ENCODE data around the gene FEZ2. TPM values are rescaled to one million over a fixed set of nuclear protein-coding genes. Genes with fewer than 3 reads are reported as not detected.

The FEZ2 gene
- total RNA-seq, 1 donor from 2014 or later: 50.5 TPM

GRCh38 chr2:36536776-36537175, 61.2 kb downstream of the FEZ2 start:
- no peak for TF ChIP-seq CTCF (IDR thresholded peaks at IDR 0.05)
- peaks cover 33% of the 10 kb centered on the region for H3K36me3 Mint-ChIP-seq (ENCODE audit: unreplicated experiment)
- no peaks in the 10 kb centered on the region for H3K27me3 Mint-ChIP-seq (ENCODE audit: unreplicated experiment)
- no peaks in the 10 kb centered on the region for H3K9me3 Mint-ChIP-seq (ENCODE audit: unreplicated experiment)
- no peak for DNase-seq (ENCODE audit: extremely low spot score, unreplicated experiment)
- H3K4me3 Mint-ChIP-seq (ENCODE audit: unreplicated experiment): no peak overlapping the region
- H3K4me1 Mint-ChIP-seq (ENCODE audit: unreplicated experiment): no peaks in the 10 kb centered on the region
- H3K27ac Mint-ChIP-seq (ENCODE audit: unreplicated experiment): no peak overlapping the region

- Mint-ChIP-seq H3K27ac (ENCODE audit: unreplicated experiment) (no peak overlapping the region), H3K4me1 (ENCODE audit: unreplicated experiment) (peaks cover 13% of the 10 kb centered on the region), H3K9me3 (ENCODE audit: unreplicated experiment) (no peaks in the 10 kb centered on the region), H3K4me3 (ENCODE audit: unreplicated experiment) (no peak overlapping the region), H3K36me3 (ENCODE audit: unreplicated experiment) (peaks cover 34% of the 10 kb centered on the region), H3K27me3 (ENCODE audit: unreplicated experiment) (no peaks in the 10 kb centered on the region)
- TF ChIP-seq CTCF (IDR thresholded peaks at IDR 0.05): no peak
- DNase-seq (ENCODE audit: extremely low spot score, unreplicated experiment): no peak
Measured at GRCh38 chr2:36535099-36535498, 62.9 kb downstream of the FEZ2 start.

- Mint-ChIP-seq H3K9me3 (ENCODE audit: unreplicated experiment) (no peaks in the 10 kb centered on the region), H3K4me3 (ENCODE audit: unreplicated experiment) (no peak overlapping the region), H3K27ac (ENCODE audit: unreplicated experiment) (peak overlapping the region; percentile 64), H3K27me3 (ENCODE audit: unreplicated experiment) (no peaks in the 10 kb centered on the region), H3K4me1 (ENCODE audit: unreplicated experiment) (peaks cover 21% of the 10 kb centered on the region), H3K36me3 (ENCODE audit: unreplicated experiment) (peaks cover 36% of the 10 kb centered on the region)
- no peak for DNase-seq (ENCODE audit: extremely low spot score, unreplicated experiment)
- TF ChIP-seq CTCF (IDR thresholded peaks at IDR 0.05): no peak
Measured at GRCh38 chr2:36534275-36534799, 63.6 kb downstream of the FEZ2 start.

- H3K27ac Mint-ChIP-seq (ENCODE audit: unreplicated experiment): peak overlapping the region; percentile 77
- no peak for DNase-seq (ENCODE audit: extremely low spot score, unreplicated experiment)
- H3K4me3 Mint-ChIP-seq (ENCODE audit: unreplicated experiment): no peak overlapping the region
- H3K36me3 Mint-ChIP-seq (ENCODE audit: unreplicated experiment): peaks cover 23% of the 10 kb centered on the region
- H3K27me3 Mint-ChIP-seq (ENCODE audit: unreplicated experiment): no peaks in the 10 kb centered on the region
- H3K9me3 Mint-ChIP-seq (ENCODE audit: unreplicated experiment): no peaks in the 10 kb centered on the region
- peaks cover 32% of the 10 kb centered on the region for H3K4me1 Mint-ChIP-seq (ENCODE audit: unreplicated experiment)
- TF ChIP-seq CTCF (IDR thresholded peaks at IDR 0.05): peak; percentile 37
Measured at GRCh38 chr2:36530983-36531354, 67.0 kb downstream of the FEZ2 start.

GRCh38 chr2:36530178-36530982, 67.6 kb downstream of the FEZ2 start:
- no peaks in the 10 kb centered on the region for H3K27me3 Mint-ChIP-seq (ENCODE audit: unreplicated experiment)

More at GRCh38 chr2:36530178-36530982, 67.6 kb downstream of the FEZ2 start:
- no peak for TF ChIP-seq CTCF (IDR thresholded peaks at IDR 0.05)
- H3K9me3 Mint-ChIP-seq (ENCODE audit: unreplicated experiment): no peaks in the 10 kb centered on the region
- no peak for DNase-seq (ENCODE audit: extremely low spot score, unreplicated experiment)
- H3K27ac Mint-ChIP-seq (ENCODE audit: unreplicated experiment): peak overlapping the region; percentile 77
- H3K4me3 Mint-ChIP-seq (ENCODE audit: unreplicated experiment): peak overlapping the region; percentile 26
- H3K4me1 Mint-ChIP-seq (ENCODE audit: unreplicated experiment): peaks cover 32% of the 10 kb centered on the region
- peaks cover 21% of the 10 kb centered on the region for H3K36me3 Mint-ChIP-seq (ENCODE audit: unreplicated experiment)

All from osteocyte (in vitro differentiated cells).